Stimulated activated CD4-positive, alpha-beta T cell treated with anti-CD3 and anti-CD28 coated beads, Interleukin-4, amount 100 ng/mL, for 48 hours (primary cell): ENCODE data around the gene LGI2.
"Not testable (repeated sequence)": the region's sequence is repeated elsewhere in the genome, so short reads cannot be mapped to it uniquely, and the experiment has no call there.

Experiments
- DNase-seq, 2 donors: peaks; one replicate each; pipeline ENCODE4 v3.0.0-alpha.2; 2020; ENCODE audit warnings: low read depth in 2 of 2

Gene LGI2

DNA sequence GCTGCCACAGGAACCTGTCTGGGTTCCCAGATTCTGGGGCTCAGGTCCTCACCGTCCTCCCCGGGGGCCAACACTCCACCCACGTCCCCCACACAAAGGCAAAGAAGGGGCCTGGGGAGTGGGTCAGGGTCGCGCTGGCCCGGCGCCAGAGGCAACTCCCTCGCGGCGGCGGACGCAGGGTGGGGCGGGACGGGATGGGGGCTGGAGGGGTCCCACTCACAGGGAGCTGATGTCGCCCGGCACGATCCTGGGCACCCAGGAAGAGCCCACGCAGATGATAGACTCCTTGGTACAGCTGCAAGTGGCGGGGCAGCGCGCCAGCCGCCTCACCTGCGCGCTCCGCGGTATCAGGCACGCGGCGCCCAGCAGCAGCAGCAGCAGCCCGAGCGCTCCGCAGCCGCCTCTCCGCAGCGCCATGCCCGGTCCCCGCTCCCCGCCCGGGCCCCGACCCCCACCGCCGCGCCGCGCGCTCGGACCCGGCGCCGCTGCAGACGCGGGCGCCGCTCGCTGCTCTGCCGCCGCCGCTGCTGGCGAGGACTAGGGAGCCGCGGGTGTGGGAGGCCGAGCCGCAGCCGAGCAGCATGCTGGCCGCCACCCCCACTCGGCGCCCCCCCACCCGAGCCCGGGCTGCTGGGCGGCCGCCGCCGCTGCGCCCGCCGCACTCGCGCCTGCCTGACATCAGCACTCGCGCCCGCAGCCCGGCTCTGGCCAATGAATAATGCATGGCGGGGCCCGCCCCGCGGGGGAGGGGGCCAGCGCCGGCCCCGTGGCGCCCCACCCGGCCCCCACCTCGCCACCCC lies at the start of gene LGI2:
TSS of gene LGI2 (minus strand) at position 670 of the 800 bp plus-strand sequence. CDS start at position 417, 253 bp downstream.
- DNase-seq: no peak

- no peak for DNase-seq
Observed at GRCh38 chr4:25078523-25078922, 47.8 kb upstream of the LGI2 start.

GRCh38 chr4:25076625-25077398 lies 46.1 kb upstream of the LGI2 start:
- DNase-seq: no peak

- no peak for DNase-seq
Observed at GRCh38 chr4:25075851-25076250, 45.1 kb upstream of the LGI2 start.

DNA sequence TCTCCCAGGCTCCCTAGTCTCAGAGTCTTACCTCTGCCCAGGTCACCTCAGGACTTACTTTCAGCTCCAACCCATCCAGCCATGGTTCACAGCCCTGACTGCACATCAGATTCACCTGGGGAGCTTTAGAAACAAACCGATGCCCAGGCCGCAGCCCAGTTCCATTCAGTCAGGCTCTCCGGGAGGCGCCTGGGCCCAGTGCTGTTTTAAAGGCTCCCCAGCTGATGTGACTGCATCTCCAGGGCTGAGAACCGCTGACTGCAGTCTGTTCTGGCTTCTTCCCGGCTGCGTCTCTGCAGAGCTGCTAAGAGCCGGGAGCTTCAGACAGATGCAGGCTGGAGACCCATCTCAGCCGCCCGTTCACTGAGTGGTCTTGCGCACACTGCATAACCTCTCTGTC lies 44.4 kb upstream of the LGI2 start:
- no peak for DNase-seq

DNA sequence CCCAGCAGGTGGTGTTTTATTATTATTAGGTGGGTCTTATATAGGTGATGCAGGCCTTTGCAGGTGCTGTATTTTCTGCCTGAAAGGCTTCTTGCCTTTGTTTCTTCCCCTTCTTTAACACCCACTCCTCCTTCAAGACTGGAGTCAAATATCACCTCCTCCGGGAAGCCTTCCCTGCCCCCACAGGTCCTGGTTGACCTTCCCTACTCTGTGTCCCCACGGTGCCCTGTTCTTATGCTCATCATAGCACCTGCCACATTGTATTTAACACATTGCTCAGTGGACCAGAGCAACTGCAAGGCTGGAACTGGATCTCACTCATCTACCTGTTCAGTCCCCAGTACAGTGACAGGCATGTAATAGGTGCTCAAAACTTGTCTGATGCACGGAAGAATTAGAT lies 39.8 kb upstream of the LGI2 start:
- no peak for DNase-seq

DNA sequence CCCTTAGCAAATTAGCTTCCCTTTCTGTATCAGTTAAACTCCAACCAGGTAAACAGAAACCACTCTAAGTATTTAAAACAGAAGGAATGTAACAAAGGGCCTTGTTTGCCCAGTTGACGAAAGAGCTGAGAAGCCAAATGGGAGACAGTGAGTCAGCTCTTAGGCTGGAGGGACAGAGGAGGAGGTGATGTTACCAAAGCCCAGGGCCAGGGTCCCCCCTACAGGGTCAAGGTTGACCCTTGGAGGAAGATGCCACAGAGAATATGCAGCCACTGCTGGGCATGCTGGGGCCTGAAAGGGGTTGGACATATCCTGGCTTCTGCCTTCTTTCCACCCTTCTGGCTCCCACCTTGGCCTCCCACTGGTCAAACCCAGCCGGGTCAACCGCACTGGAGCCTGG lies 38.3 kb upstream of the LGI2 start:
- no peak for DNase-seq

DNA sequence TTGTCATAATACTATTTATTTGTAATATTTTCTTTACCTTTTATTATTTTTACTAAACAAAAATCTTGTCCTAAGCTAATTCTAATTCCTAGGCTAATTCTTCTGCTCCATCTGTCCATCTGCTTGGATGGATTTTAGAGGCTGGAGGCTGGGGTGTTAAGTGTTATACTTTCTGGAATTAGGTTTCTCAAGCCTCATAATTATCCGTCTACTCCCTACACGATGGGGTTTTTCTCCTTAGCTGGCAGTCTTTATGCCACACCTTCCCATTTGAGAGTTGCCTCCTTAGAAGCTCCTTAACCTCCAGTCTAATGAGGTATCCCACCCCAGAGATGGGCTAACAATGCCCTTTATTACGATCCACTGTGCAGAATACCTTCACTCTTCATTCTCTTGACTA lies 37.6 kb upstream of the LGI2 start:
- DNase-seq: no peak

- no peak for DNase-seq
Observed at GRCh38 chr4:25065932-25066590, 35.3 kb upstream of the LGI2 start.

- no peak for DNase-seq
Observed at GRCh38 chr4:25065431-25065858, 34.7 kb upstream of the LGI2 start.

- DNase-seq: not testable (repeated sequence)
Observed at GRCh38 chr4:25064447-25064846, 33.7 kb upstream of the LGI2 start.

DNA sequence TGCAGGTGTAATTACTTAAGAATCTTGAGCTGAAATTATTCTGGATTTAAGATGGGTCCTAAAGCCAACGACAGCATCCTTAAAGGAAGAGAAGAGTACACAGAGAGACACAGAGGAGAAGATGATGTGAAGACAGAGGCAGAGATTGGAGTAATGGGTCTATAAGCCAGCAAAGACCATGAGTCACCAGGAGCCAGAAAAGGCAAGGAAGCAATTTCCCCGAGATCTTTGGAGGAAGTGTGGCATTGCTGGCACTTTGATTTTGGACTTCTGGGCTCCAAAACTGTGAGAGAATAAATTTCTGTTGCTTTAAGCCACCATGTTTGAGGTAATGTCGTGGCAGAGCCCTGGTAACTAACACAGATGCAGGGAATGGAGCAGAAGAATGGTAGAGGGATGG lies 32.4 kb upstream of the LGI2 start:
- no peak for DNase-seq

DNA sequence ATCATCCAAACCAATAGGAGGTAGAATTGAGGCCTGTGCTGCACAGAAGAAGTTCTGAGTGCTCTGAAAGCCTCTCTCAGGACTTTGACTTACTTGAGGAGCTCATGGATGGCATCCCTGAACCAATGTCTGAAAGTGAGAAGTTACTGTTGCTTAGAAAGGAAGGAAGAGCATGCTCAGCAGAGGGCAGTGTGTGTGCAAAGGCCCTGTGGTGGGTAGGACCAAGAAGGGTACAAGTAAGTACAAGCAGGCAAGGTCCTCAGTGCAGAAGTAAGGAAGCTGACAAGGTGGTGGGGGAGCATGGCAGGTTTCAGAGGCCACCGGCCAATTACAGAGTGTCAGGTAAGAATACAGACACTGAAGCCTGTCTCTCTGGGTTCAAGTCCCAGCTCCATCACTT lies 31.4 kb upstream of the LGI2 start:
- no peak for DNase-seq

GRCh38 chr4:25061602-25062001 lies 30.9 kb upstream of the LGI2 start:
- no peak for DNase-seq

- no peak for DNase-seq
Observed at GRCh38 chr4:25060963-25061340, 30.2 kb upstream of the LGI2 start.

DNA sequence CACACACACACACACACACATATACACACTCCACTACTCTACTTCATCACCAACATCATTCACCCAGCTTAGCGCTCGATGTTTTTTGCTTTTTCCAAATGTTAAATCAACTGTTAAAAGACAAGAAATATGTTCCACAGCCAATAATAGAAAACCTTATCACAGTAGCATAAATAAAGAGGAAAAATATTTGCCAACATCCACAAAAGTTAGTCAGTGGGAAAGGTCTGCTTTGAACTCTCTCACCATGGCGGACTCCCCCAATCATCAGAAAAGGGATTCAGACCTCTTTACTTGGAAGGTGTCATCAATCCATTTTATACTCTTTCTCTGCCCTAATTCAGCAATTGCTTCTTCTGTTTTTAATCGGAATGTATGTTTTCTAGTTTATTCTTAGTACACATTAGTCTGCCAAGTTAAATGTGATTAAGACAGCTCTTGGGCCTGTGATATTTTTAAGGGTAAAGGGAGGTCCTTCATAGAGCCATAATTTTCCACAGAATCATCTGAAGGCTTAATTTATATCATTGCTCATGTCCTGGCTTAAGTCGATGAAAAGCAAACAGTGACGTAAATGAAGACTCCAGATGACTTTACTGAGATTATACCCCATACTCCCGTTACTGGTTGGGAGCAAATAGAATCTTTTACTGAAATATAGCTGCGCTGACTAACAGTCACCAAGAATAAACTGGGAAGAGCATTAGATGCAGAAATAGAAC lies 29.7 kb upstream of the LGI2 start:
- no peak for DNase-seq

DNA sequence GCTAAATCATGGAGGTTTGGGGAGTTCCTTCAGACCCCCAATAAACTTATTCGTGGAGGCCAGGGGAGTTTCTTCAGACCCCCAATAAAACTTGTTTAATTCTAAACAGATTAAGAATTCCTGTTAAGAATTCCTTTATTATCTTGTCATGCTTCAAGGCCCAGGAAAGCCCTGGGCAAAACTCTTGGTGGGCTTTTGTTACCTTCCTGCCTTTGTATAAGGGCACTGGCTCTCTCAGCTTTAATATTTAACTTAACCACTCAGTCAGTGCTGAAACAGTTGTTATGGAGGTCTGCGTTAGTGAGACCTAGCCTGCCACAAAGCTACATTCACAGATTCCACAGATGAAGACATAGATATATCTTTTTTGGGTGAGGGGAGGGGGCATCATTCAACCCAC lies 29.0 kb upstream of the LGI2 start:
- no peak for DNase-seq

- no peak for DNase-seq
Observed at GRCh38 chr4:25058796-25059195, 28.1 kb upstream of the LGI2 start.

DNA sequence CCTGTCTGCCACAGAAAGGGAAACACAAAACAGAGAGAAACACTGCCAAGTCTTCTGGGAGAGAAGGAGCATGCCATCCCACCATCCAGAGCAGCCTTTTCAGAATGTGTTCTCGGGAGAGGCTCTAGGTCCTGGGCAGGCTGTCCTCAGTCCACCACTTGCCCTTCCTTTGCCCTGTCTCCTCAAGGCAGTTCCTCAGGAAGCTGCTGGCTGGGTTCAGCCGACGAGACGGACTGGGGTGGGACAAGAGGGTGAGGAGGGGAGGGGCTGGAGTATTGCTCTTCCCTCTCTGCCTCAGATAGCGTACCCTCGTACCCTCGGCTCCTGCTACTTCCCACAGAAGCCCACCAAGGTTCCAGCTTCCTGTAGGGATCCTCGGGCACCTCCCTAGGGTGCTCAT lies 26.6 kb upstream of the LGI2 start:
- DNase-seq: no peak

GRCh38 chr4:25052037-25052436 lies 21.3 kb upstream of the LGI2 start:
- DNase-seq: not testable (repeated sequence)

GRCh38 chr4:25051534-25051933 lies 20.8 kb upstream of the LGI2 start:
- DNase-seq: no peak
